HG02623 (cell line): ENCODE measurements around the gene TMBIM1.
"Not testable (repeated sequence)": the region's sequence is repeated elsewhere in the genome, so short reads cannot be mapped to it uniquely, and the experiment has no call there.

Experiments used
- ATAC-seq: cut with Tn5 transposase; IDR thresholded peaks from one replicate; pipeline ENCODE4 v1.9.1; 2021; ENCODE audit warnings: moderate library complexity; ENCODE audit not compliant: unreplicated experiment

The TMBIM1 gene

DNA sequence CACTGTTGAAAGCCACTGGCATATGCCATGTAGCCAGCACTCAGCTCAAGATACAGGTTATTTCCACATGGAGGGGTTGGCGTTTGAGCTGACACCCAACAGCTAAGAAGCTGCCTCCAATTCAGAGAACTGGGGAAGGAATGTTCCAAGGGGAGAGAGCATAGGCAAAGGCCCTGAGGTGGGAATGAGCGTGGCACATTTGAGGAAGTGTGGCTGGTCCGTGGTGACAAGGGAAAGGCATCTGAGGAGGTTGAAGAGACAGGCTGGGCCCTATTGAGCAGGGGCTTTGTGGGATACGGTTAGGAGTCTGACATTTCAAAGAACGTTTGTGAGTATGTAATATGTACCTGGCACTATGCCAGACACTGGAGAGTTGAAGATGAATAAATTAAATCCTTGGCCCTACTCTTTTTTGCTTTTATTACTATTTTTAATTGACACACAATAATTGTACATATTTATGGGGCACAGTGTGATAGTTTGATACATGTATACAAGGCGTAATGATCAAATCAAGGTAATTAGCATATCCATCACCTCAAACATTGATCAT, 27.6 kb upstream of the TMBIM1 start:
- ATAC-seq = no peak

- ATAC-seq = no peak
Observed at GRCh38 chr2:218318241-218318640, 25.9 kb upstream of the TMBIM1 start.

DNA sequence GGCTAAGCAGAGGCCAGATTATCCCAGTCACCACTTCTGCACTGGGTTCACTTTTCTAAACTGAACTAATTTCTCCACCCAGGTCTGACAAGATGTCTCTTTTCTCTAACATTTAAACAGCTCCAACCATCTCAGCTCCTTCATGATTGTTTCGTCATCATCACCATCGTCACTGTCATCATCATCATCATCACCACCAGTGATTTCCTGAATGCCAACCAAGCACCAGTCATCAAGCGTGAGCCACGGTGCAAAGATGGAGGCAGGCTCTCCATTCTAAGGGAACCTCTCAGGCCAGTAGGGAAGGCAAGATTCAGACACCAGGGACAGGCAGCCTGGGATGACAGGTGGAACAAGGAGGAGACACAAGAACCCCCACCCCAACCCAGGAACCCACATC, 25.5 kb upstream of the TMBIM1 start:
- ATAC-seq = no peak

- no peak for ATAC-seq
Observed at GRCh38 chr2:218317303-218317630, 25.0 kb upstream of the TMBIM1 start.

GRCh38 chr2:218315397-218315796, 23.1 kb upstream of the TMBIM1 start:
- no peak for ATAC-seq

DNA sequence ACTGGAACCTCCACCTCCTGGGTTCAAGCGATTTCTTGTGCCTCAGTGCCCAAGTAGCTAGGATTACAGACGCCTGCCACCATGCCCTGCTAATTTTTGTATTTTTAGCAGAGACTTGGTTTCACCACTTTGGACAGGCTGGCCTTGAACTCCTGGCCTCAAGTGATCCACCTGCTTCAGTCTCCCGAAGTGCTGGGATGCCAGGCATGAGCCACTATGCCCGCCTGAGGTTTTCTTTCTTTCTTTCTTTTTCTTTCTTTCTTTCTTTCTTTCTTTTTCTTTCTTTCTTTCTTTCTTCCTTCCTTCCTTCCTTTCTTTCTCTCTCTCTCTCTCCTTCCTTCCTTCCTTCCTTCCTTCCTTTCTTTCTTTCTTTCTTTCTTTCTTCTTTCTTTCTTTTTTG, 22.5 kb upstream of the TMBIM1 start:
- ATAC-seq = not testable (repeated sequence)

DNA sequence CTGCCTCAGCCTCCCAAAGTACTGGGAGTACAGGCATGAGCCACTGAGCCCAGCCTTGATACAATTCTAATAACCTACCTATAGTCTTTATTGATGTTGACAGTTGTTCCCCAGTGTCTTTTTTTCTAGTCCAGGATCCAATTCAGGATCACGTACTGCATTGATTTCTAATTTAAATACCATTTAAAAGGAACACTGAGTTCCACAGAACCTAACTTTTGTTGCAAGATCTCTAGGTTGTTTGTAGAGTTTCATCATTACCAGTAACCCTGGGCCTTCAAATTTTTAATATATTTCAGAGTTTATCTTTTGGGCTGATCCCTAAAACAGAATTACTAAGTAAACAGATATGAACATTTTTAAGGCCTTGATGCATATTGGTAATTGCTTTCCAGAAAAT, 21.1 kb upstream of the TMBIM1 start:
- no peak for ATAC-seq

- ATAC-seq = no peak
Observed at GRCh38 chr2:218312267-218312756, 20.0 kb upstream of the TMBIM1 start.

- ATAC-seq = not testable (repeated sequence)
Observed at GRCh38 chr2:218311541-218312266, 19.4 kb upstream of the TMBIM1 start.

DNA sequence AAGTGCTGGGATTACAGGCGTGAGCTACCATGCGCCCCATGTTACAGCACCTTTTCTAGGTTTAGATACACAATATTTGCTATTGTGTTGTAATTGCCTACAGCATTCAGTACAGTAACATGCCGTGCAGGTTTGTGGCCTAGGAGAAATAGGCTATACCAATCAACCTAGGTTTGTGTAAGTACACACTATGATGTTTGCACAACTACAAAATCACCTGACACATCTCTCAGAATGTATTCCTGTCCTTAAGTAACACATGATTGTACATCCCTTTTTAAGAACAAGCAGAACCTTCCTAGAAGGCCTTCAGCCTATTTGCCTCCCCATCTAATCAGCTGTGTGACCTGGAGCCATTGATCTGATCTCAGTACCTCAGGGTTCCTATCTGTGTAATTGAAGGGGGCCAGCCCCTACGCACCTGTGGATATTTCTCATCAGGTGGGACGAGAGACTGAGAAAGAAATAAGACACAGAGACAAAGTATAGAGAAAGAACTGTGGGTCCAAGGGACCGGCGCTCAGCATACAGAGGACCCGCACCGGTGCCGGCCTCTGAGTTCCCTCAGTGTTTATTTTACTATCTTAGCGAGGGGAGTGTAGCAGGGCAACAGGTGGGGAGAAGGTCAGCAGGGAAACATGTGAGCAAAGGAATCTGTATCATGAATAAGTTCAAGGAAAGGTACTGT, 18.7 kb upstream of the TMBIM1 start:
- ATAC-seq = no peak

GRCh38 chr2:218307415-218308090, 15.2 kb upstream of the TMBIM1 start:
- ATAC-seq = no peak

- ATAC-seq = no peak
Observed at GRCh38 chr2:218306184-218306920, 14.0 kb upstream of the TMBIM1 start.

GRCh38 chr2:218305383-218305782, 13.1 kb upstream of the TMBIM1 start:
- ATAC-seq = no peak

GRCh38 chr2:218301176-218301819, 9.0 kb upstream of the TMBIM1 start:
- no peak for ATAC-seq

- ATAC-seq = no peak
Observed at GRCh38 chr2:218300141-218300540, 7.8 kb upstream of the TMBIM1 start.

GRCh38 chr2:218298314-218298875, 6.1 kb upstream of the TMBIM1 start:
- no peak for ATAC-seq

DNA sequence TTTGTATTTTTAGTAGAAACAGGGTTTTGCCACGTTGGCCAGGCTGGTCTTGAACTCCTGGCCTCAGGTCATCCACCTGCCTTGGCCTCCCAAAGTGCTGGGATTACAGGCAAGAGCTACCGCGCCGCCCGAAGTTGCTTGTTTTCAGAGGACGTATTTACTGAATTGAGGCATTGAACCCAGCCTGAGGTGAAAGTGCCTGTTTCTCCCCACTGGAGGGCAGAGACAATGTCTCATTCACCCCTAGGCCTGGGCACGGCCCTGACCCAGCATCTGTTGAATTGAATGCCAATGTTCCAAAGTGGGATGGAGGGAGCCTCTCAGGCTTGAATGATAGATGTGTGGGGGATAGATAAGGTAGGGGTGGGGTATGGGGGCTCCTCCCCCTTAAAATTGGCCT, 4.5 kb upstream of the TMBIM1 start:
- ATAC-seq = no peak

GRCh38 chr2:218296200-218296599, 3.9 kb upstream of the TMBIM1 start:
- no peak for ATAC-seq

- no peak for ATAC-seq
Observed at GRCh38 chr2:218295029-218295428, 2.7 kb upstream of the TMBIM1 start.

GRCh38 chr2:218294430-218295022, 2.2 kb upstream of the TMBIM1 start:
- ATAC-seq = no peak
